Cardiac muscle cell (in vitro differentiated cells and primary cell): ENCODE measurements around the gene SCAF1. TPM values are rescaled to one million over a fixed set of nuclear protein-coding genes. Genes with fewer than 3 reads are reported as not detected.

Experiments used
- DNase-seq, 2 donors: peaks; one replicate each; pipeline versions ENCODE4 v3.0.0 to v3.0.0-alpha.2; 2010 to 2017; ENCODE audit warnings: low read depth in 1 of 2, low spot score in 1 of 2
- H3K27ac ChIP-seq: fragments of 200-600 bp; sonication (generic); 2 replicates; pipeline ENCODE4 v1.5.1; 2016
- H3K27me3 ChIP-seq: fragments of 200-600 bp; sonication (generic); 2 replicates; pipeline ENCODE4 v1.6.0; 2016; ENCODE audit warnings: control low read depth
- H3K36me3 ChIP-seq: fragments of 200-600 bp; sonication (generic); 2 replicates; pipeline ENCODE4 v1.5.1; 2016; ENCODE audit warnings: control low read depth
- H3K4me1 ChIP-seq: fragments of 200-600 bp; sonication (generic); 2 replicates; pipeline ENCODE4 v1.8.1; 2017; ENCODE audit warnings: low read depth, mild to moderate bottlenecking, mixed run types
- H3K4me3 ChIP-seq: fragments of 200-600 bp; sonication (generic); 2 replicates; pipeline ENCODE4 v1.5.1; 2016; ENCODE audit warnings: mild to moderate bottlenecking
- H3K9me3 ChIP-seq: fragments of 200-600 bp; sonication (generic); 2 replicates; pipeline ENCODE4 v1.5.1; 2017; ENCODE audit warnings: low read depth, mild to moderate bottlenecking, control low read depth
- polyA plus RNA-seq: library from polyadenylated mRNA; unstranded; fragments of >200 nt; fragmentation: Nextera tagmentation; extraction: Ambion mirVana; gene quantifications from 2 replicates; pipeline ENCODE4 v1.2.1, GENCODE V29; 2016
- total RNA-seq: library from RNA; depleted of rRNA; stranded (reverse); fragments of >200 nt; gene quantifications from 2 replicates; pipeline ENCODE4 v1.2.3, GENCODE V29; 2016
- TF ChIP-seq, protein P1 (sequence below): IDR thresholded peaks from 2 replicates; pipeline ENCODE4 v1.5.1; 2012; ENCODE audit warnings: low read depth, mild to moderate bottlenecking, low read length

The SCAF1 gene
- total and polyA plus RNA-seq, 2 experiments from 2014 or later: 16.4 to 71.0 TPM

DNA sequence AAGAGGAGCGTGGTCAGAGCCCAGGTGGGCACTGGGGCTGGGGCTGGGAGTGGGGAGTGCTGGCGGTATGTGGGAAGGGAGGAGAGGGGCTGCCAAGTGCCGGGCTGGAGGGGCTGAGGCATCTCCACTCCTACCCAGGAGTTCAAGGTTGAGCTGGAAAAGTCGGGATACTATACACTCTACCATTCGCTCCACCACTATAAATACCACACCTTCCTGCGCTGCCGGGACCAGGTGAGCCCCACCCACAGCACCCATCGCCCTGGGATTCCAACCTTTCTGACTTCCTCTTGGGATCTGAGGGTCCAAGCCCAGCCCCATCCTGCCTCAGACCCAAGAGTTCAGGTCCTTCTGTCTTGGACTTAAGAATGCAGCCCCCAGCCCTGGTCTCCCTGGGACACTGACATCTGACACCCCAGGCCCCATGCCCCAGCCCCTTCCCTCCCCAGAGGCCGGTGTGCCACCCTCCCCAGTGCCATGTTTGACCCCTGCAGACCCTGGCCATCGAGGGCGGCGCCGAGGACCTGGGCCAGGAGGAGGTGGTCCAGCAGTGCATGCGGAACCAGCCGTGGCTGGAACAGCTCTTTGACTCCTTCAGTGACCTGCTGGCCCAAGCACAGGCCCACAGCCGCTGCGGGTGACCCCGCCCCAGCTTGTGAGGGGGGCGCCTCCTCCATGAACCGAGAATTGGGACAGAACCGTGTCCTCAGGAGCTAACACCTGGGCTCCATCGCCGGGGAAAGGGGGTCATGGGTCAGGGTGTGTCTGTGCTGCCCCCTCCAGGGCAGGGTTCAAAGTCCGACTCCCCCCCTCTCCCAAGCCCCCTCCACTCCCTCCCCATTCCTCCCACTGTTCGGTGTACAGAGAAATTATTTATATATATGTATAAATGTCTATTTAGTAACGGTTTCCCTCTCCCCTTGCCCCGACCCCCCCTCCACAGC lies 16.8 kb upstream of the SCAF1 start:
- Histone ChIP-seq H3K27me3 (no peaks in the 10 kb centered on the region), H3K4me1 (no peaks in the 10 kb centered on the region), H3K4me3 (no peak overlapping the region), H3K27ac (no peak overlapping the region), H3K36me3 (peaks cover 17% of the 10 kb centered on the region), H3K9me3 (no peaks in the 10 kb centered on the region)
- DNase-seq: no peak
- TF ChIP-seq, protein P1, sequence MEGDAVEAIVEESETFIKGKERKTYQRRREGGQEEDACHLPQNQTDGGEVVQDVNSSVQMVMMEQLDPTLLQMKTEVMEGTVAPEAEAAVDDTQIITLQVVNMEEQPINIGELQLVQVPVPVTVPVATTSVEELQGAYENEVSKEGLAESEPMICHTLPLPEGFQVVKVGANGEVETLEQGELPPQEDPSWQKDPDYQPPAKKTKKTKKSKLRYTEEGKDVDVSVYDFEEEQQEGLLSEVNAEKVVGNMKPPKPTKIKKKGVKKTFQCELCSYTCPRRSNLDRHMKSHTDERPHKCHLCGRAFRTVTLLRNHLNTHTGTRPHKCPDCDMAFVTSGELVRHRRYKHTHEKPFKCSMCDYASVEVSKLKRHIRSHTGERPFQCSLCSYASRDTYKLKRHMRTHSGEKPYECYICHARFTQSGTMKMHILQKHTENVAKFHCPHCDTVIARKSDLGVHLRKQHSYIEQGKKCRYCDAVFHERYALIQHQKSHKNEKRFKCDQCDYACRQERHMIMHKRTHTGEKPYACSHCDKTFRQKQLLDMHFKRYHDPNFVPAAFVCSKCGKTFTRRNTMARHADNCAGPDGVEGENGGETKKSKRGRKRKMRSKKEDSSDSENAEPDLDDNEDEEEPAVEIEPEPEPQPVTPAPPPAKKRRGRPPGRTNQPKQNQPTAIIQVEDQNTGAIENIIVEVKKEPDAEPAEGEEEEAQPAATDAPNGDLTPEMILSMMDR: no peak

DNA sequence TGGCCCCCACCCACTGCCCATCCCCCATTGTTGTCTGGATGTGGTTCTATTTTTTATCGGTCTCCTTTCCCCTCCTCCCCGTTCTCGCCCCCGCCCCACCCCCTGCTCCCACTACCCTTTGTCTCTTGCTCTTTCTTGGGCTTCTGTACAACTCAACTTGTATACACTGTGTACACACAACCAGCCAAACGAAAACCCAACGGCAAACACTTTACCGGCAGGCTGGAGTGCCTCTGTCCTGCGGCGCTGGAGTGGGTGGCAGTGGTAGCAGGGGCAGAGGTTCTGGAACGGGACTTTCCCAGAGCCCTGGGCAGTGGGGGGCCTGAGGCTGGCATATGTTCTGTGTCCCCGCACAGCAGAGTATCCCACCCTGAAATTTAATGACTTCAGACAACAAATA lies 15.8 kb upstream of the SCAF1 start:
- TF ChIP-seq, protein P1: no peak

DNA sequence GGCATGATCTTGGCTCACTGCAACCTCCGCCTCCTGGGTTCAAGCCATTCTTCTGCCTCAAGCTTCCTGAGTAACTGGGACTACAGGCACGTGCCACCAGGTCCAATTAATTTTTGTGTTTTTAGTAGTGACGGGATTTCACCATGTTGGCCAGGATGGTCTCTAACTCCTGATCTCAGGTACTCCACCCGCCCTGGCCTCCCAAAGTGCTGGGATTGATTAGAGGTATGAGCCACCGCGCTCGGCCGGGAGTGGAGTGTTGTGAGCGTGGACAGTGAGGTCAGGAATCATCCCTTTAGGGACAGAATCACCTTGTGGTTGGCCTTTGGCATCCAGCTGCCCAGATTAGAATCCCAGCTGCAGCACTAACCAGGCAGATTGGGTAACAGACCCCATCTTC lies 12.3 kb upstream of the SCAF1 start:
- Histone ChIP-seq H3K9me3 (no peaks in the 10 kb centered on the region), H3K27me3 (no peaks in the 10 kb centered on the region), H3K36me3 (peaks cover 12% of the 10 kb centered on the region), H3K4me1 (no peaks in the 10 kb centered on the region), H3K27ac (peak overlapping the region; percentile 4), H3K4me3 (no peak overlapping the region)
- TF ChIP-seq, protein P1: no peak
- DNase-seq: no peak

More for the DNA sequence above, 15.8 kb upstream of the SCAF1 start:
- Histone ChIP-seq H3K27ac (no peak overlapping the region), H3K4me1 (no peaks in the 10 kb centered on the region), H3K36me3 (peaks cover 15% of the 10 kb centered on the region), H3K27me3 (no peaks in the 10 kb centered on the region), H3K4me3 (no peak overlapping the region), H3K9me3 (no peaks in the 10 kb centered on the region)
- no peak for DNase-seq

DNA sequence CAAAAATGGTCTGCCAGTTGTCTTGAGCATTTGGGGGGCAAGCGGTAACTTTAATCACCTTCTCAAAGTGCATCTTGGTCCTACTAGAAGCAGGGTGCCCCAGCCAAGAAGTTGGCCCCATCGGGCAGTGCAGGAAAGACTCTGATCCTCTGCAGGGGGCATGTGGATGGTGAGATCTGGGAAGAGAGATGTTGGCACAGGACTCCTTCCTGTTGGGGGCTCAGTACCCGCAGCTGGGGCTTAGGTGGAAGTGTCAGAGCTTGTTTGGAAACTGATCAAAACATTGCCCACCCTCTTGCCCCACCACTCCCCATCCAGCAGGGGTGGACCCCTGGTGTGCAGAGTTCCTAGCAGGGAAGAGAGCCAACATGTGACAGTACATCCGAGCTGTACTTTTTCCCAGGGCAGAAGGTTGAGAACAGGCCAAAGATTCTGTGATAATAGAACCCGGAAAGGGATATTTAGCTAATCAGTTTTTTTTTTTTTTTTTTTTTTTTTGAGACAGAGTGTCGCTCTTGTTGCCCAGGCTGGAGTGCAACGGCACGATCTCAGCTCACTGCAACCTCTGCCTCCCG lies 10.9 kb upstream of the SCAF1 start:
- H3K36me3 ChIP-seq: peaks cover 8% of the 10 kb centered on the region
- H3K4me3 ChIP-seq: no peak overlapping the region
- DNase-seq: no peak
- H3K27ac ChIP-seq: no peak overlapping the region
- no peaks in the 10 kb centered on the region for H3K27me3 ChIP-seq
- TF ChIP-seq, protein P1: no peak
- H3K4me1 ChIP-seq: no peaks in the 10 kb centered on the region
- no peaks in the 10 kb centered on the region for H3K9me3 ChIP-seq

DNA sequence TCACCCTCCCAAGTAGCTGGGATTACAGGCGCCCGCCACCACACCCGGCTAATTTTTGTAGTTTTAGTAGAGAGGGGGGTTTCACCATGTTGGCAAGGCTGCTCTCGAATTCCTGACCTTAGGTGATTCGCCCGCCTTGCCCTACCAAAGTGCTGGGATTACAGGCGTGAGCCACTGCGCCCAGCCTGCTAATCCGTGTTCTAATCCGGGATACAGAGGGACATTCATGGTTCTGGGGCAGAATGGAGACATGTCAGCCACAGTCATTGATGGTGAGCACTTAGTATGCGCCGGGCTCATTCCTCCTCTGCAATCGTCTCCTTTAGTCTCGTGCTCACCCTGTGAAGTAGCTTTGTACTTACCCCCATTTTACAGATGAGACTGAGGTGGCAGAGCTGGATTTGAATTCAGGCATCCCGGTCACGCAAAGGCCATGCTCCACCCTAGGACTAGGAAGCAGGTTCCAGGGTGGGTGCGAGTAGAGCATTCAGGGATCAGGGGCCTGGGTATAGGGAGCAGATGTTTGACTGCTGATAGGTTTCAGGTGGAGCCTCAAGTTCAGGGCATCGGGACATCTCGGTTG lies 10.3 kb upstream of the SCAF1 start:
- no peak overlapping the region for H3K4me3 ChIP-seq
- no peaks in the 10 kb centered on the region for H3K9me3 ChIP-seq
- H3K27ac ChIP-seq: no peak overlapping the region
- DNase-seq: no peak
- TF ChIP-seq, protein P1: no peak
- no peaks in the 10 kb centered on the region for H3K27me3 ChIP-seq
- no peaks in the 10 kb centered on the region for H3K4me1 ChIP-seq
- H3K36me3 ChIP-seq: peaks cover 6% of the 10 kb centered on the region
